KMS-11 (cell line): ENCODE measurements around the gene RASAL2.

Source experiments
- H2AFZ ChIP-seq: fragments of 200-600 bp; sonication (generic); 2 replicates; pipeline ENCODE4 v1.6.1; 2016; ENCODE audit warnings: antibody characterized with exemption, mixed run types, low read depth
- H3K27ac ChIP-seq: fragments of 200-600 bp; sonication (generic); 2 replicates; pipeline ENCODE4 v1.6.1; 2016; ENCODE audit warnings: mild to moderate bottlenecking, mixed run types
- H3K27me3 ChIP-seq: fragments of 200-600 bp; sonication (generic); 2 replicates; pipeline ENCODE4 v1.6.1; 2017; ENCODE audit warnings: mild to moderate bottlenecking, low read depth, mixed run types, moderate library complexity; ENCODE audit not compliant: insufficient read depth
- H3K36me3 ChIP-seq: fragments of 200-600 bp; sonication (generic); 2 replicates; pipeline ENCODE4 v1.6.1; 2017; ENCODE audit warnings: mild to moderate bottlenecking, mixed run types; ENCODE audit not compliant: insufficient read depth
- H3K4me1 ChIP-seq: fragments of 200-600 bp; sonication (generic); 2 replicates; pipeline ENCODE4 v1.6.1; 2016; ENCODE audit warnings: mild to moderate bottlenecking, low read depth, mixed run types; ENCODE audit not compliant: poor library complexity, severe bottlenecking
- H3K4me2 ChIP-seq: fragments of 200-600 bp; sonication (generic); 2 replicates; pipeline ENCODE4 v1.7.0; 2016; ENCODE audit warnings: mild to moderate bottlenecking, mixed run types
- H3K4me3 ChIP-seq: fragments of 200-600 bp; sonication (generic); IDR thresholded peaks from 2 replicates; pipeline ENCODE4 v1.6.1; 2017; ENCODE audit warnings: low read depth, low read length, mixed read lengths; ENCODE audit not compliant: insufficient read depth
- H3K79me2 ChIP-seq: fragments of 200-600 bp; sonication (generic); 2 replicates; pipeline ENCODE4 v1.6.1; 2016; ENCODE audit warnings: low read depth, mixed run types; ENCODE audit not compliant: insufficient read depth
- H3K9ac ChIP-seq: fragments of 200-600 bp; sonication (generic); 2 replicates; pipeline ENCODE4 v1.6.1; 2016; ENCODE audit warnings: mild to moderate bottlenecking, mixed run types
- H4K20me1 ChIP-seq: fragments of 200-600 bp; sonication (generic); 2 replicates; pipeline ENCODE4 v1.6.1; 2016; ENCODE audit warnings: mild to moderate bottlenecking, mixed run types; ENCODE audit not compliant: insufficient read depth
- TF ChIP-seq, protein P1 (sequence below): fragments of 200-600 bp; sonication (generic); conservative IDR thresholded peaks from 2 replicates; pipeline ENCODE4 v1.6.1; 2017; ENCODE audit warnings: low read depth, mild to moderate bottlenecking, antibody characterized with exemption, low read length, moderate library complexity, mixed read lengths

RASAL2 gene

DNA sequence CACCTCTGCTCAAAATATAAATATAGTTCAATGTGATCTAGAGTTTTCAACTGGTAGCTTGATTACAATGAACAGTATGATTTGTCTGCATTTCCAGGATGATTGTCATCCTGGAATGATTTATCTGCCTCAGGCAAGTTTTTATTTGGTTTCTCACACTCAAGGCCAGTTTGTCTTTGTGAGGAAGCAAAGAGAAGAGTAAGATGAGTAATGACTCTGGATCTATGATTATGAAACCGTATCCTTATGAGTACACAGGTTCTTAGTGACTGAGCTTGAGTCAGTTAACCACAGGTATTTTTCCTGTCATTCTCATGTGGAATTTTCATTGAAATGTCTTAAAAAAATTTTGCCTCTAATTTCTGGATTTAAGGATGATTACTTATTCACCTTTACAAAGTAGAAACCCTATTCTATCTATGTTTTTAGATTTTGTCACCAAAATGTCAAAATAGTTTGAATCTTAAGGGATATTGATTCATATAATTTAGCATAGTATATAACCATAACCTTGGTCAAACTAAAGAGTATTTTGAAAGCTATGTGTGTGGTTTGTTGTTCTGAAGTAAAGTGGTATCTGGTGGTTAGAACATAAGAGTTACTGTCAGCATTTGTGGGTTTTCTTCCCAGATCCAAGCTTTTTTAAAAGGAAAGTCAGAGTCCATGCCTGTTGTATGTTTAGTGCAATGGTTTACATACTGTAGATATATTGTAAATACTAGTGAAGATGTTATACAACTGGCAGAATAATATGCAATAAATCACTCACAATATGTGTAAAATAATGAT lies 145.0 kb downstream of the RASAL2 start:
- TF ChIP-seq, protein P1, sequence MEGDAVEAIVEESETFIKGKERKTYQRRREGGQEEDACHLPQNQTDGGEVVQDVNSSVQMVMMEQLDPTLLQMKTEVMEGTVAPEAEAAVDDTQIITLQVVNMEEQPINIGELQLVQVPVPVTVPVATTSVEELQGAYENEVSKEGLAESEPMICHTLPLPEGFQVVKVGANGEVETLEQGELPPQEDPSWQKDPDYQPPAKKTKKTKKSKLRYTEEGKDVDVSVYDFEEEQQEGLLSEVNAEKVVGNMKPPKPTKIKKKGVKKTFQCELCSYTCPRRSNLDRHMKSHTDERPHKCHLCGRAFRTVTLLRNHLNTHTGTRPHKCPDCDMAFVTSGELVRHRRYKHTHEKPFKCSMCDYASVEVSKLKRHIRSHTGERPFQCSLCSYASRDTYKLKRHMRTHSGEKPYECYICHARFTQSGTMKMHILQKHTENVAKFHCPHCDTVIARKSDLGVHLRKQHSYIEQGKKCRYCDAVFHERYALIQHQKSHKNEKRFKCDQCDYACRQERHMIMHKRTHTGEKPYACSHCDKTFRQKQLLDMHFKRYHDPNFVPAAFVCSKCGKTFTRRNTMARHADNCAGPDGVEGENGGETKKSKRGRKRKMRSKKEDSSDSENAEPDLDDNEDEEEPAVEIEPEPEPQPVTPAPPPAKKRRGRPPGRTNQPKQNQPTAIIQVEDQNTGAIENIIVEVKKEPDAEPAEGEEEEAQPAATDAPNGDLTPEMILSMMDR: no peak
- Histone ChIP-seq H3K4me1 (no peaks in the 10 kb centered on the region), H3K36me3 (no peaks in the 10 kb centered on the region), H3K27me3 (no peaks in the 10 kb centered on the region), H3K27ac (no peak overlapping the region), H3K4me2 (no peak overlapping the region), H4K20me1 (no peaks in the 10 kb centered on the region), H3K4me3 (no peak overlapping the region), H3K9ac (no peak overlapping the region), H3K79me2 (no peaks in the 10 kb centered on the region), H2AFZ (no peak overlapping the region)

DNA sequence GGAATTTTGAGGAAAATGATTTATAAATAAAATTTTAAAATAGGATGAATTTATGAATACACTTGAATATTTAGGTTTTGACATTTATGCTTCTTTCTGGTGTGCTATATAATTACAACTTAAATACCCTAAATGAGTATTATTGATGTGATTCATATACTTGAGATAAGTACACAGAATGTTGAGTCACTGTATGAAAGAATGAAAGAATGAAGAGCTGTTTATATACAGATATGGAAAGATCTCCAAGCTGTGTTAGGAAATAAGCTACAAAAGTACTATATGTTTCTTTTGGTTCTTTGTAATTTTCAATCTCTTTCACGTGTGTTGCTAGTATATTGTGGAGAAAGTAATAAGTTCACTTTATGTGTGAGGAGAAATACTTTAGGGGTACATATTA lies 147.2 kb downstream of the RASAL2 start:
- no peak overlapping the region for H3K27ac ChIP-seq
- H3K79me2 ChIP-seq: no peaks in the 10 kb centered on the region
- no peak overlapping the region for H3K4me2 ChIP-seq
- no peaks in the 10 kb centered on the region for H3K36me3 ChIP-seq
- H3K4me1 ChIP-seq: no peaks in the 10 kb centered on the region
- no peak overlapping the region for H3K4me3 ChIP-seq
- H3K27me3 ChIP-seq: no peaks in the 10 kb centered on the region
- H4K20me1 ChIP-seq: no peaks in the 10 kb centered on the region
- H2AFZ ChIP-seq: no peak overlapping the region
- TF ChIP-seq, protein P1: no peak
- H3K9ac ChIP-seq: no peak overlapping the region

DNA sequence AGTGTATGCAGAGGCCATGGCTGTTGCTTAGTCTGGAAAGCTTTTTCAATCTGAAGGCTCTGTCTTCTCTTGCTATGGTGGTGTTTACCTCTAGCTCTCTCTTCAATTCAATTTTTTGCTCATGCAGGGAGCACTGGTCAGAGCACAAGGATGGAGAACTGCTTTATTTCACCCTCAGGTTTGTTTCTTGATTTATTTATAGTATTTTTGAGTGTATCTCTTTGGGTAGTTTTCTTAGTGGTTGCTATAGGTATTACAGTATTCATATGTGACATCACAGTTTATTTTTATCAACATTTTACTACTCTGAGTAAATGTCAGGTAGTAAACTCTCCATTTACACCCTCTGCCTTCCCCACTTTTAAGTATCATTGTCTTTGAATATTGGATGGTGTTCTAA lies 147.9 kb downstream of the RASAL2 start:
- no peaks in the 10 kb centered on the region for H3K36me3 ChIP-seq
- H3K79me2 ChIP-seq: no peaks in the 10 kb centered on the region
- H2AFZ ChIP-seq: no peak overlapping the region
- no peak overlapping the region for H3K4me2 ChIP-seq
- H4K20me1 ChIP-seq: no peaks in the 10 kb centered on the region
- H3K27ac ChIP-seq: no peak overlapping the region
- H3K27me3 ChIP-seq: no peaks in the 10 kb centered on the region
- H3K9ac ChIP-seq: no peak overlapping the region
- TF ChIP-seq, protein P1: no peak
- no peak overlapping the region for H3K4me3 ChIP-seq
- H3K4me1 ChIP-seq: no peaks in the 10 kb centered on the region

DNA sequence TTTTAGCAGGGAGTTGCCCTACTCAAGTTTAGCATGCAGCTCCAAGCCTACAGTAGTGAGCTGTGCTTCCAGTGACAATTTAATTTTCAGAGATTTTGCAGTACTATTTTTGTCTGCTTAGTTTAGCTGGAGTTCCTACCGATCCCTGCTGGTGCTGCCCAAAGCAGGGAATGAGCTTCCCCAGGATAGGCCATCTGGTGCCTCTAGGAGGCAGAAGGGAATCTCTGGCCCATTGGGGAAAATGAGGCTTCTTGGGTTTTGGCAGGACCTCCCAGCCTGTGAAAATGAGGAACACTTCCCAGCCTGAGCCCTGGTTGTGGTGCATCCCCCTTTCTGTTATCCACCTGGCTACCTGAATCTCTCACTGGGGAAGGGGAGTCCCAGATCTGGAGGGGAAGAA lies 149.2 kb downstream of the RASAL2 start:
- no peak overlapping the region for H2AFZ ChIP-seq
- no peaks in the 10 kb centered on the region for H3K36me3 ChIP-seq
- no peaks in the 10 kb centered on the region for H3K79me2 ChIP-seq
- no peak overlapping the region for H3K27ac ChIP-seq
- no peak overlapping the region for H3K4me2 ChIP-seq
- no peaks in the 10 kb centered on the region for H4K20me1 ChIP-seq
- H3K4me1 ChIP-seq: no peaks in the 10 kb centered on the region
- no peak overlapping the region for H3K4me3 ChIP-seq
- no peak overlapping the region for H3K9ac ChIP-seq
- TF ChIP-seq, protein P1: no peak
- H3K27me3 ChIP-seq: no peaks in the 10 kb centered on the region
